HCT116 (cell line): ENCODE results near the gene HPGDS. TPM values are rescaled to one million over a fixed set of nuclear protein-coding genes. Genes with fewer than 3 reads are reported as not detected.

ENCODE experiments used
- ATAC-seq: fragments of 200-7000 bp; cut with Tn5 transposase; 2 replicates; pipeline ENCODE4 v1.9.1; 2020; ENCODE audit warnings: mild to moderate bottlenecking, moderate library complexity
- BruUV-seq: library from RNA; stranded (reverse); fragments of 400-500 nt; replicated peaks from 2 replicates; lab custom pipeline; 2021; lab: Mats Ljungman, UMichigan
- CTCF ChIA-PET: fragments of 300-600 bp; sonication (Branson Sonifier 250); formaldehyde crosslinking; loops from one replicate; lab custom pipeline; 2021; ENCODE audit warnings: antibody characterized with exemption; lab: Charles Lee
- POLR2A ChIA-PET: fragments of 300-600, 350-600 bp; sonication (Branson Sonifier 250); formaldehyde crosslinking; loops from one replicate; lab custom pipeline; 2021; ENCODE audit warnings: antibody characterized with exemption; lab: Charles Lee
- RAD21 ChIA-PET, 2 experiments: fragments of 300-600 bp; sonication (Branson Sonifier 250); formaldehyde crosslinking; loops; one replicate each; lab custom pipeline; 2023; ENCODE audit warnings: low total read pairs in 2 of 2; ENCODE audit not compliant: uncharacterized antibody in 2 of 2, unreplicated experiment in 2 of 2, low non-redundant PET in 1 of 2; lab: Charles Lee
- DNase-seq: peaks from one replicate; pipeline ENCODE4 v3.0.0-alpha.2; 2010; ENCODE audit warnings: low read depth, low spot score
- H2AFZ ChIP-seq: fragments of 200-600 bp; shearing (Covaris generic), sonication (generic); 2 replicates; pipeline ENCODE4 v1.6.1; 2017; ENCODE audit warnings: low read depth, mixed run types, mixed read lengths, antibody characterized with exemption, low read length; ENCODE audit not compliant: poor library complexity, severe bottlenecking
- H3K27ac ChIP-seq: 2 replicates; pipeline ENCODE4 v1.5.1; 2012; ENCODE audit warnings: low read depth, low read length
- H3K27me3 ChIP-seq: fragments of 200-600 bp; sonication (generic); 2 replicates; pipeline ENCODE4 v1.6.1; 2016; ENCODE audit warnings: mixed run types, low read length, mixed read lengths; ENCODE audit not compliant: insufficient read depth
- H3K36me3 ChIP-seq, 2 experiments: fragments of 200-500 bp in 1 of 2; fragments of 200-600 bp in 1 of 2; sonication (Bioruptor generic) in 1 of 2; sonication (generic) in 1 of 2; 2 replicates each; pipeline versions ENCODE4 v1.5.1 to v1.6.1; 2014 to 2016; ENCODE audit warnings: low read length in 2 of 2, inconsistent platforms in 1 of 2, mixed read lengths in 1 of 2, mixed run types in 1 of 2; ENCODE audit not compliant: insufficient read depth in 2 of 2, control insufficient read depth in 1 of 2
- H3K4me1 ChIP-seq, 2 experiments: fragments of 200-600 bp in 1 of 2; sonication (generic) in 1 of 2; 2 replicates each; pipeline versions ENCODE4 v1.5.1 to v1.6.1; 2012 to 2017; ENCODE audit warnings: low read length in 2 of 2, inconsistent platforms in 1 of 2, mild to moderate bottlenecking in 1 of 2, mixed read lengths in 1 of 2, mixed run types in 1 of 2, moderate library complexity in 1 of 2; ENCODE audit not compliant: insufficient read depth in 2 of 2, control insufficient read depth in 1 of 2
- H3K4me2 ChIP-seq: fragments of 200-600 bp; sonication (generic); 2 replicates; pipeline ENCODE4 v1.6.1; 2017; ENCODE audit warnings: mixed run types, low read length, mixed read lengths
- H3K4me3 ChIP-seq, 2 experiments: fragments of 200-600 bp in 1 of 2; sonication (generic) in 1 of 2; replicated peaks in 1 of 2; 2 replicates each; pipeline ENCODE4 v1.5.1; 2011 to 2016; ENCODE audit warnings: low read length in 2 of 2, control low read depth in 1 of 2, low read depth in 1 of 2, mild to moderate bottlenecking in 1 of 2, mixed read lengths in 1 of 2, mixed run types in 1 of 2
- H3K79me2 ChIP-seq: fragments of 200-600 bp; sonication (generic); 2 replicates; pipeline ENCODE4 v1.6.1; 2017; ENCODE audit warnings: mild to moderate bottlenecking, mixed run types, low read length, moderate library complexity, mixed read lengths; ENCODE audit not compliant: insufficient read depth
- H3K9ac ChIP-seq: fragments of 200-600 bp; sonication (generic); 2 replicates; pipeline ENCODE4 v1.6.1; 2016; ENCODE audit warnings: low read length, mixed read lengths
- H3K9me2 ChIP-seq: fragments of 200-600 bp; sonication (generic), shearing (Covaris generic); 2 replicates; pipeline ENCODE4 v1.6.1; 2017; ENCODE audit warnings: mixed run types, mild to moderate bottlenecking, moderate library complexity; ENCODE audit not compliant: insufficient read depth
- H3K9me3 ChIP-seq, 2 experiments: fragments of 200-500 bp in 1 of 2; fragments of 200-600 bp in 1 of 2; sonication (Bioruptor generic) in 1 of 2; sonication (generic) in 1 of 2; 2 replicates each; pipeline ENCODE4 v1.6.1; 2014 to 2017; ENCODE audit warnings: low read length in 2 of 2, mixed read lengths in 2 of 2, inconsistent platforms in 1 of 2, low read depth in 1 of 2, mild to moderate bottlenecking in 1 of 2, mixed run types in 1 of 2, moderate library complexity in 1 of 2; ENCODE audit not compliant: control insufficient read depth in 1 of 2, insufficient read depth in 1 of 2
- H4K20me1 ChIP-seq: fragments of 200-600 bp; sonication (generic), shearing (Covaris generic); 2 replicates; pipeline ENCODE4 v1.6.1; 2017; ENCODE audit warnings: mixed run types, mild to moderate bottlenecking, moderate library complexity; ENCODE audit not compliant: insufficient read depth
- CEBPB ChIP-seq: IDR thresholded peaks from 2 replicates; pipeline ENCODE4 v1.6.1; 2012; ENCODE audit warnings: low read depth
- CTCF ChIP-seq, 3 experiments: fragments of 200-600 bp in 1 of 3; sonication (generic) in 1 of 3; IDR thresholded peaks in 2 of 3; conservative IDR thresholded peaks in 1 of 3; 2 replicates each; pipeline ENCODE4 v1.5.1; 2012 to 2017; ENCODE audit warnings: low read depth in 2 of 3, low read length in 2 of 3, antibody characterized with exemption in 1 of 3, borderline replicate concordance in 1 of 3, control low read depth in 1 of 3, mild to moderate bottlenecking in 1 of 3, mixed read lengths in 1 of 3, mixed run types in 1 of 3, moderate library complexity in 1 of 3; ENCODE audit not compliant: insufficient read depth in 1 of 3
- EGR1 ChIP-seq: IDR thresholded peaks from 2 replicates; pipeline ENCODE4 v1.6.1; 2012; ENCODE audit warnings: low read depth
- ELF1 ChIP-seq: IDR thresholded peaks from 2 replicates; pipeline ENCODE4 v1.6.1; 2012; ENCODE audit warnings: low read depth, borderline replicate concordance
- EZH2phosphoT487 ChIP-seq: fragments of 200-600 bp; IDR thresholded peaks from 2 replicates; pipeline ENCODE4 v1.6.1; 2018; ENCODE audit warnings: antibody characterized with exemption, borderline replicate concordance
- JUND ChIP-seq: IDR thresholded peaks from 2 replicates; pipeline ENCODE4 v1.6.1; 2012
- POLR2A ChIP-seq: IDR thresholded peaks from 2 replicates; pipeline ENCODE4 v1.7.0; 2011; ENCODE audit warnings: borderline replicate concordance; ENCODE audit not compliant: insufficient read depth, insufficient read length; ENCODE audit errors: extremely low read depth
- POLR2AphosphoS5 ChIP-seq: IDR thresholded peaks from 2 replicates; pipeline ENCODE4 v1.6.1; 2011; ENCODE audit warnings: mild to moderate bottlenecking, low read depth, low read length, moderate library complexity
- RAD21 ChIP-seq: IDR thresholded peaks from 2 replicates; pipeline ENCODE4 v1.6.1; 2012; ENCODE audit warnings: low read depth, mild to moderate bottlenecking
- REST ChIP-seq: IDR thresholded peaks from 2 replicates; pipeline ENCODE4 v1.6.1; 2012; ENCODE audit warnings: low read depth
- SIN3A ChIP-seq: IDR thresholded peaks from 2 replicates; pipeline ENCODE4 v1.6.1; 2012; ENCODE audit warnings: low read depth
- SP1 ChIP-seq: IDR thresholded peaks from 2 replicates; pipeline ENCODE4 v1.6.1; 2012; ENCODE audit warnings: low read depth
- TCF7L2 ChIP-seq: IDR thresholded peaks from 2 replicates; pipeline ENCODE4 v1.7.0; 2011; ENCODE audit warnings: borderline replicate concordance, inconsistent platforms; ENCODE audit not compliant: insufficient read depth, insufficient read length; ENCODE audit errors: extremely low read depth
- ZFX ChIP-seq: fragments of 450-650 bp; IDR thresholded peaks from 2 replicates; pipeline ENCODE4 v1.6.1; 2017
- ZNF274 ChIP-seq: fragments of 200-500 bp; sonication (Bioruptor generic); IDR thresholded peaks from 2 replicates; pipeline ENCODE4 v1.6.1; 2014; ENCODE audit warnings: mild to moderate bottlenecking, low read depth, low read length, inconsistent platforms
- intact Hi-C: fragments of 100-400 bp; cut with micrococcal nuclease; formaldehyde crosslinking; loops from 2 replicates; pipeline ENCODE4 v1.10.0; 2022
- total RNA-seq: library from RNA; stranded (reverse); gene quantifications from one replicate; pipeline ENCODE4 v1.2.1, GENCODE V29; 2021; ENCODE audit not compliant: unreplicated experiment

HPGDS gene
- total RNA-seq, 1 experiment from 2014 or later: not detected

- H2AFZ ChIP-seq: no peak overlapping the region
- H3K27ac ChIP-seq: no peak overlapping the region
- H3K9ac ChIP-seq: no peak overlapping the region
- no peaks in the 10 kb centered on the region for H4K20me1 ChIP-seq
- intact Hi-C loops: no loop called here
- no peak for ATAC-seq
- H3K4me3 ChIP-seq: no peak overlapping the region
- no peak for DNase-seq
- H3K79me2 ChIP-seq: no peaks in the 10 kb centered on the region
- H3K36me3 ChIP-seq: no peaks in the 10 kb centered on the region
- H3K4me2 ChIP-seq: no peak overlapping the region
- H3K27me3 ChIP-seq: no peaks in the 10 kb centered on the region
- TF ChIP-seq EGR1 (no peak), TCF7L2 (no peak), ELF1 (no peak), CEBPB (no peak), JUND (no peak), REST (no peak), RAD21 (no peak), ZNF274 (no peak)
- POLR2A ChIA-PET: no interaction called here
- no TSS peak for BruUV-seq
- no peaks in the 10 kb centered on the region for H3K9me3 ChIP-seq
- no peaks in the 10 kb centered on the region for H3K9me2 ChIP-seq
- no peaks in the 10 kb centered on the region for H3K4me1 ChIP-seq
- CTCF ChIA-PET: interaction anchor here (1.3 kb wide), 2 partner anchors 13 to 30 kb away, joined by 3 to 5 read pairs; no protein-coding TSS in a partner anchor
- RAD21 ChIA-PET: no interaction called here
These were observed 34.7 kb upstream of the HPGDS start for GRCh38 chr4:94377294-94377693.

GRCh38 chr4:94375364-94375763 lies 32.7 kb upstream of the HPGDS start:
- CTCF ChIA-PET: no interaction called here
- DNase-seq: no peak
- no peak overlapping the region for H3K4me2 ChIP-seq
- H3K9me2 ChIP-seq: no peaks in the 10 kb centered on the region
- H3K4me3 ChIP-seq: no peak overlapping the region
- no TSS peak for BruUV-seq
- RAD21 ChIA-PET: no interaction called here
- intact Hi-C loops: no loop called here
- no peak overlapping the region for H3K9ac ChIP-seq
- no peaks in the 10 kb centered on the region for H3K79me2 ChIP-seq
- peak; percentile 46; the same call in 1 of the 2 replicates for ATAC-seq
- no peak overlapping the region for H3K27ac ChIP-seq
- no peaks in the 10 kb centered on the region for H3K9me3 ChIP-seq
- H3K27me3 ChIP-seq: no peaks in the 10 kb centered on the region
- H4K20me1 ChIP-seq: no peaks in the 10 kb centered on the region
- H3K4me1 ChIP-seq: no peaks in the 10 kb centered on the region
- no peaks in the 10 kb centered on the region for H3K36me3 ChIP-seq
- H2AFZ ChIP-seq: peak overlapping the region; percentile 25
- POLR2A ChIA-PET: no interaction called here
- TF ChIP-seq SP1 (no peak), ZFX (no peak), SIN3A (no peak), EZH2phosphoT487 (no peak), POLR2A (no peak), POLR2AphosphoS5 (no peak), CTCF (IDR thresholded peaks at IDR 0.05 in 2 of 3, conservative IDR thresholded peaks at IDR 0.05 in 1 of 3; ENCODE audit: borderline replicate concordance in 1 of 3, insufficient read depth in 1 of 3, low read depth in 2 of 3, low read length in 2 of 3) (no peak), EGR1 (no peak), ELF1 (no peak), RAD21 (no peak)
